SK-N-SH (cell line): ENCODE measurements around the gene PRKG1. TPM values are rescaled to one million over a fixed set of nuclear protein-coding genes. Genes with fewer than 3 reads are reported as not detected.

Source experiments
- CTCF ChIA-PET: fragments of 300-600, 350-600 bp; formaldehyde crosslinking; extraction: SDS; loops from one replicate; lab custom pipeline; 2021; lab: Yijun Ruan, JAX
- POLR2A ChIA-PET: fragments of 350-600 bp; sonication (Branson Sonifier 250); formaldehyde crosslinking; extraction: SDS; loops from one replicate; lab custom pipeline; 2020; ENCODE audit warnings: antibody characterized with exemption, inconsistent platforms; lab: Yijun Ruan, JAX
- DNase-seq: peaks from one replicate; pipeline ENCODE4 v3.0.0; 2012
- H2AFZ ChIP-seq: fragments of 200-600 bp; sonication (generic); 2 replicates; pipeline ENCODE4 v1.8.1; 2016; ENCODE audit warnings: antibody characterized with exemption, mild to moderate bottlenecking, low read depth
- H3F3A ChIP-seq: fragments of 200-600 bp; sonication (generic); replicated peaks from 2 replicates; pipeline ENCODE3; 2016; ENCODE audit warnings: antibody characterized with exemption, mild to moderate bottlenecking; ENCODE audit not compliant: insufficient read depth
- H3K27ac ChIP-seq, 2 experiments: fragments of 200-500 bp in 1 of 2; fragments of 200-600 bp in 1 of 2; sonication (Bioruptor generic) in 1 of 2; sonication (generic), shearing (Covaris generic) in 1 of 2; 2 replicates each; pipeline versions ENCODE4 v1.5.1 to v1.6.1; 2014 to 2016; ENCODE audit warnings: low read depth in 2 of 2, inconsistent platforms in 1 of 2, low read length in 1 of 2, mild to moderate bottlenecking in 1 of 2, mixed read lengths in 1 of 2
- H3K27me3 ChIP-seq: fragments of 200-600 bp; sonication (generic), shearing (Covaris generic); 2 replicates; pipeline ENCODE4 v1.6.1; 2016; ENCODE audit warnings: mixed run types; ENCODE audit not compliant: insufficient read depth
- H3K36me3 ChIP-seq, 2 experiments: fragments of 200-500 bp in 1 of 2; fragments of 200-600 bp in 1 of 2; sonication (Bioruptor generic) in 1 of 2; sonication (generic) in 1 of 2; replicated peaks in 1 of 2; 2 replicates each; pipeline versions ENCODE3 to v1.5.1; 2014 to 2016; ENCODE audit warnings: low read length in 1 of 2, mild to moderate bottlenecking in 1 of 2; ENCODE audit not compliant: insufficient read depth in 2 of 2, control insufficient read depth in 1 of 2
- H3K4me1 ChIP-seq, 2 experiments: fragments of 200-500 bp in 1 of 2; fragments of 200-600 bp in 1 of 2; sonication (Bioruptor generic) in 1 of 2; sonication (generic), shearing (Covaris generic) in 1 of 2; 2 replicates each; pipeline versions ENCODE4 v1.5.1 to v1.6.1; 2014 to 2016; ENCODE audit warnings: low read depth in 1 of 2, low read length in 1 of 2, mixed run types in 1 of 2; ENCODE audit not compliant: insufficient read depth in 2 of 2, control insufficient read depth in 1 of 2
- H3K4me2 ChIP-seq: fragments of 200-600 bp; sonication (generic), shearing (Covaris generic); 2 replicates; pipeline ENCODE4 v1.6.1; 2017; ENCODE audit warnings: mixed run types
- H3K4me3 ChIP-seq, 2 experiments: fragments of 200-500 bp in 1 of 2; fragments of 200-600 bp in 1 of 2; sonication (Bioruptor generic) in 1 of 2; sonication (generic), shearing (Covaris generic) in 1 of 2; 2 replicates each; pipeline versions ENCODE4 v1.5.1 to v1.8.1; 2014 to 2016; ENCODE audit warnings: low read depth in 2 of 2, inconsistent platforms in 1 of 2, low read length in 1 of 2, mild to moderate bottlenecking in 1 of 2, mixed read lengths in 1 of 2, moderate library complexity in 1 of 2
- H3K79me2 ChIP-seq: fragments of 200-600 bp; sonication (generic); 2 replicates; pipeline ENCODE4 v1.8.1; 2017; ENCODE audit warnings: mild to moderate bottlenecking; ENCODE audit not compliant: insufficient read depth
- H3K9ac ChIP-seq: fragments of 200-600 bp; sonication (generic); 2 replicates; pipeline ENCODE4 v1.6.1; 2017; ENCODE audit warnings: mixed run types
- H3K9me2 ChIP-seq: fragments of 200-600 bp; sonication (generic); 2 replicates; pipeline ENCODE4 v1.6.1; 2017; ENCODE audit warnings: mixed run types
- H3K9me3 ChIP-seq: fragments of 200-600 bp; sonication (generic); 2 replicates; pipeline ENCODE4 v1.6.1; 2017; ENCODE audit warnings: mixed run types, mild to moderate bottlenecking, moderate library complexity
- H4K20me1 ChIP-seq: fragments of 200-600 bp; sonication (generic); 2 replicates; pipeline ENCODE4 v1.6.1; 2017; ENCODE audit warnings: mild to moderate bottlenecking, mixed run types; ENCODE audit not compliant: insufficient read depth
- CTCF ChIP-seq: fragments of 200-600 bp; sonication (generic); IDR thresholded peaks from 2 replicates; pipeline ENCODE4 v1.6.1; 2017; ENCODE audit warnings: antibody characterized with exemption, mild to moderate bottlenecking, moderate library complexity
- FOSL2 ChIP-seq: IDR thresholded peaks from 2 replicates; pipeline ENCODE4 v1.4.0; 2012; ENCODE audit warnings: low read depth, mild to moderate bottlenecking, moderate library complexity, borderline replicate concordance
- FOXM1 ChIP-seq: IDR thresholded peaks from 2 replicates; pipeline ENCODE4 v1.4.0; 2012; ENCODE audit warnings: low read depth, mild to moderate bottlenecking
- GABPA ChIP-seq: IDR thresholded peaks from 2 replicates; pipeline ENCODE4 v1.4.0; 2012; ENCODE audit warnings: low read depth, mild to moderate bottlenecking
- MAX ChIP-seq: IDR thresholded peaks from 2 replicates; pipeline ENCODE4 v1.4.0; 2012; ENCODE audit warnings: low read depth
- MEF2A ChIP-seq: IDR thresholded peaks from 2 replicates; pipeline ENCODE4 v1.4.0; 2012; ENCODE audit warnings: low read depth, borderline replicate concordance
- MXI1 ChIP-seq: IDR thresholded peaks from 2 replicates; pipeline ENCODE4 v1.6.1; 2012; ENCODE audit warnings: mild to moderate bottlenecking, low read depth, low read length, improper control_type of control experiment
- NFIC ChIP-seq: IDR thresholded peaks from 2 replicates; pipeline ENCODE4 v1.4.0; 2012; ENCODE audit warnings: borderline replicate concordance
- NRF1 ChIP-seq: IDR thresholded peaks from 2 replicates; pipeline ENCODE4 v1.6.1; 2012; ENCODE audit warnings: low read depth, mild to moderate bottlenecking, low read length
- PBX3 ChIP-seq: IDR thresholded peaks from 2 replicates; pipeline ENCODE4; 2012
- POLR2AphosphoS5 ChIP-seq: IDR thresholded peaks from 2 replicates; pipeline ENCODE4 v1.6.1; 2012; ENCODE audit warnings: low read depth, low read length
- RCOR1 ChIP-seq: fragments of 150-350 bp; IDR thresholded peaks from 2 replicates; pipeline ENCODE4 v1.6.1; 2017; ENCODE audit warnings: antibody characterized with exemption, low read length
- RXRA ChIP-seq: IDR thresholded peaks from 2 replicates; pipeline ENCODE4 v1.4.0; 2012; ENCODE audit warnings: low read depth, mild to moderate bottlenecking, borderline replicate concordance
- SIN3A ChIP-seq: IDR thresholded peaks from 2 replicates; pipeline ENCODE4 v1.6.1; 2012; ENCODE audit warnings: low read depth, mild to moderate bottlenecking, low read length, moderate library complexity, borderline replicate concordance
- TAF1 ChIP-seq: IDR thresholded peaks from 2 replicates; pipeline ENCODE4 v1.6.1; 2012; ENCODE audit warnings: low read depth, mild to moderate bottlenecking, low read length, moderate library complexity, borderline replicate concordance
- TEAD4 ChIP-seq: IDR thresholded peaks from 2 replicates; pipeline ENCODE4 v1.4.0; 2012; ENCODE audit warnings: mild to moderate bottlenecking, borderline replicate concordance; ENCODE audit not compliant: insufficient read depth
- USF1 ChIP-seq: IDR thresholded peaks from 2 replicates; pipeline ENCODE4 v1.4.0; 2012; ENCODE audit warnings: low read depth, borderline replicate concordance
- ZBTB33 ChIP-seq: IDR thresholded peaks from 2 replicates; pipeline ENCODE4 v1.4.0; 2012; ENCODE audit warnings: low read depth, borderline replicate concordance
- polyA plus RNA-seq, 3 experiments: library from polyadenylated mRNA; depleted of rRNA; stranded (reverse); fragments of >200 nt; gene quantifications; 2 replicates each; pipeline ENCODE4 v1.2.3, GENCODE V29; 2012

The PRKG1 gene
- polyA plus RNA-seq, 1 of the 3 experiments (the other 2 are of a cell fraction) = 4.1 TPM

- no peak for TF ChIP-seq PBX3
- no peak for TF ChIP-seq MXI1
Observed at GRCh38 chr10:51972733-51973346, 898.6 kb downstream of the PRKG1 start (continued).

- ChIA-PET POLR2A (no interaction called here), CTCF (no interaction called here)
- Histone ChIP-seq H4K20me1 (no peaks in the 10 kb centered on the region), H3K27me3 (no peaks in the 10 kb centered on the region), H3F3A (no peaks in the 10 kb centered on the region), H3K4me3 (no peak overlapping the region), H3K36me3 (no peaks in the 10 kb centered on the region), H3K27ac (no peak overlapping the region), H3K4me1 (no peaks in the 10 kb centered on the region; a peak in 1 of 4 replicates), H3K79me2 (no peaks in the 10 kb centered on the region), H2AFZ (no peak overlapping the region), H3K9me2 (no peaks in the 10 kb centered on the region), H3K9me3 (no peaks in the 10 kb centered on the region), H3K4me2 (no peak overlapping the region), H3K9ac (no peak overlapping the region)
- DNase-seq = no peak
- TF ChIP-seq POLR2AphosphoS5 (no peak), ZBTB33 (no peak), CTCF (no peak), MEF2A (no peak), NFIC (no peak), TAF1 (no peak), RCOR1 (no peak), FOSL2 (no peak), MXI1 (no peak), USF1 (no peak), RXRA (no peak), TEAD4 (no peak), GABPA (no peak), FOXM1 (no peak), NRF1 (no peak), SIN3A (no peak), MAX (no peak)
Observed at GRCh38 chr10:51980752-51981151, 906.5 kb downstream of the PRKG1 start.
